ENCODE data around the gene TMOD3.
A peak's percentile ranks its signal among the peaks of the same experiment; 100 is the strongest.

TMOD3 gene

GRCh38 chr15:51830276-51830806, 888 bp downstream of the TMOD3 start:
- DNase-seq = peak; percentile 21

DNA sequence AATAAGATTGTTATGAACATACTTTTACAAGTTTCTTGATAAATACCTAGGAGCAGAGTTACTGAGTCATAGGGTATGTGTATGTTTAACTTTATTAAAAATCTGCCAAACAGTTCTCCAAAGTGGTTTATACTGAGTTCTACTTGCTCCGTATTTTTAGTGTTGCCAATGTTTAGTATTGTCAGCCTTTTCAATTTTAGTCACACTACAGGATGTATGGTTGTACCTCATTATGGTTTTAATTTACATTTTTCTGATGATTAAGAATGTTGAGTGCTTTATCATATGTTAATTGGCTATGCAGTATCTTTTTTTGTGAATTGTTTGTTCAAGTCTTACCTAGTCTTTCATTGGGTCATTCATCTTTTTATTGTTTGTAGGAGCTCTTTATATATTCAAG, 4.3 kb downstream of the TMOD3 start:
- no peak for DNase-seq

DNA sequence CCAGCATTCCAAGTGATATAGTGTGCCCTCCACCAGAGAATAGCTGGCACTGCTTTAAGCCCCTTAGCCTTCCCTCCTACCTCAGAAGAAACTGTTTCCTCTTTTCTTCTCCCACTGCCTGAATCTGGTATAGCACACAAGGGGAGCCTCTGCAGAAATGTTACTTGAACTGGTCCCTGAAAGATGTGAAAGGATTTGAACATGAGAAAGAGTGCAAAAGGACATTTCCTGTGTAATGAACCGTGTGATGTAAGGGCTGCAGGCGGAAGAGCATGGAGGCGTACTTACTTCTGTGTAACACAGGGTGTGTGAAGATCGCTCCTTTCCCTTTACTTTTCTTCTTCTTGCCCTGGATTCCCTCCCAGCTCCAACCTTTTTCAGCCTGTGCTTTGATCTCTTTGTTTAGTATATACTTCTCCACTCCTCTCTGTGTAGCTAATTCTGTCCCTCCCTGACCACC, 8.4 kb downstream of the TMOD3 start:
- no peak for DNase-seq

DNA sequence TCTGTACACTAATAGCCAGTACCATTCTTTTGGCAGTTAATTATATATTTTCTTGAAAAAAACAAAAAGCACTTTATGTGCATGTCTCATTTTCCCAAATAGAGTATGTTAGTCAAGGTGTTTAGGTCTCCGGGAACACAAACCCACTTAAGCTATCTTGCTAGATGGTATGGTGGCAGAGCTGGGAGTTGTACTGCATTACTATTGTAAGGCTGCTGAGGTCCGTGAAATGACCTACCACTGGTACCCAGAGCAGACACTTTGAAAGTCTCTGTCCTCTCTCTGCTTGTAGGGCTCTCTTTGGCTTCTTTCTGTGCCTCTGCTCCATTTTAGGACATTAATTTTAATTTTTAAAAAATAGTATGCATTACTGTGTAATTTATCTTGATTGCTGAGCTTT, 8.8 kb downstream of the TMOD3 start:
- DNase-seq = no peak

- DNase-seq = no peak
These were observed 11.2 kb downstream of the TMOD3 start for GRCh38 chr15:51840692-51841091.

DNA sequence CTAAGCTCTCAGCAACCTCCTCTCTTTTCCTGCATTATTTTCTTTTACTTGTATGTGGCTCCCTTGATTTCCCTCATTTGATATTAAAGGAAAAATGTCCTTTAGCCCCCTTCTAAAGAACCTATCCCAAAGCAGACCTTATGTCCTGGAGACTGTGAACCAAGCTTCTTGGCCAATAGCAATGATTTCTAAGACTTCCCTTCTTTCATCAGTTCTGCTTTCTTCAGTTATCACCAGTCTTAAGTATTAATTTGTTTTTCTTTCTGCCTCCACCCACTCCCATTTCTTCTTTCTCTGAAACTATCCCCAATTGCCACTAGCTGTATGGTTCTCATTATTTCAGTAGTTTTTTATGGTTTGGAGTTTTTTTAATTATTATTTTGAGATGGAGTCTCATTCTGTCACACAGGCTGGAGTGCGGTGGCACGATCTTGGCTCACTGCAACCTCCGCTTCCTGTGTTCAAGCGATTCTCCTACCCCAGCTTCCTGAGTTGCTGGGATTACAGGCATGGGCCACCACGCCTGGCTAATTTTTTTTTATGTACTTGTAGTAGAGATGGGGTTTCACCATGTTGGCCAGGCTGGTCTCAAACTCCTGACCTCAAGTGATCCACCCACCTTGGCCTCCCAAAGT, 12.1 kb downstream of the TMOD3 start:
- DNase-seq = no peak

DNA sequence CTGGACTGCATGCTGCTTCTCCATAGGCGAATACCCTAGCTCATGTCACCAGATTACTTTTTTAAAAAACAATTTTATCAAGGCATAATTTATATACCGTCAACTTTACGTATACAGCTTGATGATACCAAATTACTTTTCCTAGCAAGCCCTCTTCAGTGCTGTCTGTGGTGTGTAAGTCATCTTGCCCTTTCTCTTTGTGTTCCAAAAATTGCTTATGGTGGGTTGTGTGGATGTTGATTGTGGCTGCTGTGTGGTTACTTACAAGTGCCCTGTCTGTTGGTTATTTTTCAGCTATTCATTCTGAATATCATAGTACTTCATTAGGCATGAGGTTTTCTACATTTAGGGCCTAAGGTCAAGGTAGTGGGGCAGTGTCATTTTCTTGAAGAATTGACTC, 12.8 kb downstream of the TMOD3 start:
- no peak for DNase-seq

- DNase-seq = no peak
These were observed 13.6 kb downstream of the TMOD3 start for GRCh38 chr15:51842852-51843737.

DNA sequence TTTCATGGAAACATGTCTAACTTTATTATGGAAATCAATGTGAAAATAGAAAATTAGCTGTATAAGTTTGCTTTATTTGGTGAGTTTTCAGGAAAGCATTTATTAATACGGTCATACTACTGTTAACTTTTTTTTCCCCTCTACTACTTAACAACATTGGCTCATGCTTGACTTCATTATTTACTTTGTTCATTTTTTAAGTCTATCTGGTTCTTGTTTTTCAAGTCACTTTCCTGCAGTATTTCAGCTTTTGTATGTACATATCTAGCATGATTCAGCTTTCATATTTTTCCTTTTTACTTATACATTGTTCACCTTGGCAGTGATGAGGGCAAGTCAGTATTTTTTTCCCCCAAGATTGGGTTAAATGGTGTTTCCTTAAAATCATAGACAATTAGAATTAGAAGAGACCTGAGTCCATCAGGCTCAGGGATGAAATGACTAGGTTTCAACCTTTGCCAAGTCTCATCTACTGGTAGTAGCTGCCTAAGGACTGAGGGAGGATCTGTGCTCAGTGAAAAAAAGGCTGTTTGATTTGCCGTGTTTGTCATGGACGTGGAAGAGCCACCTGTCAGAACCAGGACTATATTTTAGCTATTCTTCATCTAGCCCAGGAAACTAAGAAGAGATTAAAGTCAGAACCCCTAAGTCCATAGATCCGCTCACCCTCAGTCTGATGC, 15.4 kb downstream of the TMOD3 start:
- no peak for DNase-seq

DNA sequence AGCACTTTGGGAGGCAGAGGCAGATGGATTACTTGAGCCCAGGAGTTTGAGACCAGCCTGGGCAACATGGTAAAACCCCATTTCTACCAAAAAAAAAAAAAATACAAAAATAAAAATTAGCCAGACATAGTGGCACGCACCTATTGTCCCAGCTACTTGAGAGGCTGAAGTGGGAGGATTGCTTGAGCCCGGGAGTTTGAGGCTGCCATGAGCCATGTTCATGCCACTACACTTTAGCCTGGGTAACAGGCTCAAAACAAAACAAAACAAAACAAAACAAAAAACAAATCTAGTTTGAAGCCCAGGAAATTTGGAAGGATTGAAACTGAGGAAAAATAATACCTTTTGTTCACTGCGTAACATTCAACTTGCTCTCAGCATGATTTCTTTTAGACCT, 16.6 kb downstream of the TMOD3 start:
- no peak for DNase-seq

DNA sequence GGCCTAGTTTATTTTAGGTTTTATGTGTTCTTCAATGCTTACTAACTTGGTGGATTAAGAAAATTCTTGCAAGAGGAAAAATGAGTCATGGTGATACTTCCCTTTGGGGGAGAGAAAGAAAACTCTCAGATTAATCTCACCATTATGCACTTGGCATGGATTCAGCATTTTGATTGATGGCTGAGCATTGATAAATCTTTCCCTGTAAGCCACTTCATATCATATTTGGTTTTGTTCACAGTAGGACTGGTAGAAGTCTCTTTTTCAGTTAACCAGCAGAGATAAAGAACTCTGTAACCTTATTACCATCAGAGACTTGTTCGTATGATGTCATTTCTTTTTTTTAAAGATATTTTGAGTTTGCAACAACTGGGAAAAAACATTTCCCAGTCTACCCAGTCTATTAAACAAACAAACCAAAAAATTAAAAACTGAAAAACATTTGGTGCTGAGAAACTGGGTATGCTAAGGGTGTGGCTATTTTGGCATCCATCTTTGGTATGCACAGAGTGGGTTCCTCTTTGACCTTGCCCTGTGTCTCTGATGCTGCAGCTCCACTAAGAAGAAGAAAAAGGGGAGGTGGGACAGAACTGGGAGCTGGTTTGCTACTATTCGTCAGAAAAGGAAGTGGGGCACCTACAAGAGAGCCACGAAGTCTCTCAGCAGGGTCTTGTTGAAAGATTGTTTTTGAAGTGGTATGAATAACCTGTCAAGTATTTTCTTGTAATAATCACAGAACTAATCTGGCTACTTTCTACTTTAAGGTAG, 17.2 kb downstream of the TMOD3 start:
- DNase-seq = no peak

DNA sequence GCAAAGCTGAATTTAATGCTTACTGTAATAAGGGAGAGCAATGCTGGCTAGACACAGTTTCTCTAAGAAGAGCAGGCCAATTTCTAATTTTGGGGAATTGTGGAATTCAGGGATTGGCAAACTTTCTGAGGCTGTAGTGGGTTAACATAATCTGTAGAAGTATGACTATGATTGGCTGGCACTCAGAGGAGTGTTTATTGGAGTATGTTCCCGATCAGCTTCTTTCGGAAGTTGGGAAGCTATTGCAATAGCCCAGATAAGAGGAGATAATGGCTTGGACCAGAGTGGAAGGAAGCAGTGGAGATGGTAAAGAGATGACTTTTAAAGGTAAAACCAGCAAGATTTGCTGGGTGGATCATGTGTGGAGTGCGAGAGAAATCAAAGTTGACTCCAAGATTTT, 19.4 kb downstream of the TMOD3 start:
- no peak for DNase-seq

GRCh38 chr15:51849860-51850259, 20.4 kb downstream of the TMOD3 start:
- DNase-seq = no peak

DNA sequence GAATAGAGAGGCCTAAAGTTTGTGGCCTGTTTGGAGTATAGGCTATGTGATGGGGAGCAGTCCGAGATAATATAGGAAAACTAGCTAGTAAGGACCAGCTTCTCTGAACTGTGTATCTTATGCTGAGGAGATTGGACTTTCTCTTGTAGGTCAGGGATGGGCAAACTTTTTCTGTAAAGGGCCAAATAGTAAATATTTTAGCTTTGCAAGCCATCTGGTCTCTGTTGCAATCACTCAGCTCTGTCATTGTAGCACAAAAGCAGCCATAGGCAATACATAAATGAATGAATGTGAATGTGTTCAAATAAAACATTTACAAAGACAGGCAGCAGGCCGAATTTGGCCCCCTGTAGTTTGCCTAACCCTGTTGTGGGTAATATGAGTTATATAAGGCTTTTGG, 24.5 kb downstream of the TMOD3 start:
- no peak for DNase-seq

GRCh38 chr15:51855612-51856011, 26.2 kb downstream of the TMOD3 start:
- DNase-seq = no peak

- DNase-seq = no peak
These were observed 27.4 kb downstream of the TMOD3 start for GRCh38 chr15:51856714-51857380.

DNA sequence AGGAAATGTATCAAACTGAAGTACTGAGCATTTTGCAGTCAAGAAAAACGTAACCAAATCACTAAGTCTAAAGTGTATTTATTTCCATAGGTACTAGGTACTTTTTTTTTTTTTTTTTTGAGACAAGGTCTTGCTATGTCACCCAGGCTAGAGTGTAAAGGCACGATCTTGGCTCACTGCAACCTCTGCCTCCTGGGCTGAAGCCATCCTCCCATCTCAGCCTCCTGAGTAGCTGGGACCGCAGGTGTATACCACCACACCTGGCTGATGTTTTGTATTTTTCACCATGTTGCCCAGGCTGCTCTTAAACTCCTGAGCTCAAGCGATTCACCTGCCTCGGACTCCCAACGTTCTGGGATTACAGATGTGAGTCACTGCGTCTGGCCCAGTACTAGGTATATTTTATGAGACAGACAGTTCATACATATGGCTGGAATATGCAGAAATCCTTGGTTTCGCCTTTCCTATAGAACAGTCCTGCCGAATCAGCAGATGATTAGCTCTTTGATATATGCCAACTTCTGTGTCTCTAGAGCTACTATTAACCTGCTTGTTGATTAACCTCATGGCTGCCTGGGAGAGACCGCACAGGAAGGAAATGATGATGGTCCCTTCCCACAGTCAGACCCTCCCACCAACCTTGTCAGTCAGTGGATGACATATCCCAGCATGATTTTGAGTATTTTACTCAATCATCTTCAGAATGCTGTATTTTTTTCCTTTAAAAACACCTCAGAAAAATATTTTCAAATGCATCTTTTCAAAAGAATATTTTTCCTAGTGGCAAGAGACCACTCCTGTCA, 32.3 kb downstream of the TMOD3 start:
- DNase-seq = peak; percentile 80

- no peak for DNase-seq
These were observed 33.7 kb downstream of the TMOD3 start for GRCh38 chr15:51863131-51863530.

- DNase-seq = no peak
These were observed 35.1 kb downstream of the TMOD3 start for GRCh38 chr15:51864408-51865056.

DNA sequence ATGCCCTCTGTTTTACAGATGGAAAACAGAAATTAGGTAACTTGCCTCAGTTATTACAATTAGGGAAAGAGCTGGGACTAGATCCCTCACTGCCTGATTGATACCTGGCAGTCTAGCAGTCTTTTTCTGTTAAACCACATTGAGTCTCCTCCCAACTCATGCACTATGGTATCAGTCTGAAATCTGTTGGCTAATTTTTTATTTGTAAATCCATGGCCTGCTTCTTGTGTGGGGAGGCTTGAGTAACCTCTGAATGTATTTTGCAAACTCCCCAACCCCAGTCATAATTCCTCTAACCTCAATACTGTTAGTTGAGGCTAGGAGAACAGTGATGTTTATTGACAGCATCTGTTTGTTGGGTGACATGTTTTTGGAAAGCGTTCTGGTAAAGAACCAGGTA, 35.9 kb downstream of the TMOD3 start:
- no peak for DNase-seq

GRCh38 chr15:51866161-51866560, 36.7 kb downstream of the TMOD3 start:
- DNase-seq = no peak
